ENCODE results near the gene PDPN.

- TF ChIP-seq CTCF (IDR thresholded peaks at IDR 0.05) (no peak), POLR2A (IDR thresholded peaks at IDR 0.05) (no peak)
Observed at GRCh38 chr1:13573586-13573985, 10.0 kb upstream of the PDPN start.

Data from testis (tissue), 2 donors.